GM18873 (cell line): ENCODE results near the gene C6orf136.

ENCODE experiments used
- ATAC-seq: cut with Tn5 transposase; IDR thresholded peaks from one replicate; pipeline ENCODE4 v1.9.1; 2021; ENCODE audit warnings: mild to moderate bottlenecking, moderate library complexity, moderate number of reproducible peaks; ENCODE audit not compliant: unreplicated experiment, low FRiP score

The C6orf136 gene

DNA sequence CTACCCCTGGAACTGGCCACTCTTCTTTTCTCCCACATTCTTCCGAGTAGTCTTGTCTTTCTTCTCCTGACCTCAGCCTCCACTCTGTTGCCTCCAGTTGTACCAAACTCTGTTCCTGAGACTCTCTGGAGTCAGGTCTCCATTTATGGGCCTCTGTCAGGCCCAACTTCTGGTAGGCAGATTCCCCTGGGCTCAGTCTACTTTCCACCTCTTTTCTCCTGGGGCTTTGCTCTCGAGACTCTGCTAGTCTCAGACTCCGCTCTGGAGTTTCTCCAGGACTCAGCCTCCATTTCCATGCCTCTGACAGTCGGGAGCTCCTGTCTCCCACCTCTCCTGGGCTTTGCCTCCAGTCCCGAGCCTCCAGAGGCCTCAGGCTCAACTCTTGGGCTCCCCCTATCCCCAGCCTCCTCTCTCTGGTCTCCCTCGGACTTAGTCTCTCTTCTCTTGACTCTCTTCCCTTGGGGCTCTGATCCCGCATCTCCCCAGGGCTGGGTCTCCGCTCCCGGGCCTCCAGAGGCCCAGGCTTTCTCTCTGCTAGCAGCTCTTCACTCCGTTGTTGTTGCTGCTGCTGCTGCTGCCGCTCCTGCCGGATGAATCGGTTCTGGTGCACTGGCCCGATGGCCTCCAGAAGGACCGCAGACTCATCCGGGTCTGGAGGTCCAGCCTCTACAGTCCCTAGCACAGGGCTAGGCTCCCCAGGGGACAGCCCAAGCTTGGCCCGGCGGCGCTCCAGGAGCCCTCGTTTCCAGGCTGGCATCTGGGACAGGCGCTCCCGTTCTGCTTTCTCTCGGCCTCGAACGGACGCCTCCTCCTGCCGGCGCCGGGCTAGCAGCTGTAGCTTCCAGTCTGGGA, 38.5 kb downstream of the C6orf136 start:
- ATAC-seq = no peak

GRCh38 chr6:30686009-30686907, 39.3 kb downstream of the C6orf136 start, which contains the start of gene PPP1R18:
PPP1R18 (minus strand) TSS chr6:30686645; CDS start chr6:30686018, 627 bp downstream.
- ATAC-seq = no peak

GRCh38 chr6:30686908-30687658, 40.1 kb downstream of the C6orf136 start:
- peak; percentile 36 for ATAC-seq

GRCh38 chr6:30687659-30688431, 40.9 kb downstream of the C6orf136 start:
- no peak for ATAC-seq

- ATAC-seq = no peak
These were observed 41.6 kb downstream of the C6orf136 start for GRCh38 chr6:30688569-30688968.

DNA sequence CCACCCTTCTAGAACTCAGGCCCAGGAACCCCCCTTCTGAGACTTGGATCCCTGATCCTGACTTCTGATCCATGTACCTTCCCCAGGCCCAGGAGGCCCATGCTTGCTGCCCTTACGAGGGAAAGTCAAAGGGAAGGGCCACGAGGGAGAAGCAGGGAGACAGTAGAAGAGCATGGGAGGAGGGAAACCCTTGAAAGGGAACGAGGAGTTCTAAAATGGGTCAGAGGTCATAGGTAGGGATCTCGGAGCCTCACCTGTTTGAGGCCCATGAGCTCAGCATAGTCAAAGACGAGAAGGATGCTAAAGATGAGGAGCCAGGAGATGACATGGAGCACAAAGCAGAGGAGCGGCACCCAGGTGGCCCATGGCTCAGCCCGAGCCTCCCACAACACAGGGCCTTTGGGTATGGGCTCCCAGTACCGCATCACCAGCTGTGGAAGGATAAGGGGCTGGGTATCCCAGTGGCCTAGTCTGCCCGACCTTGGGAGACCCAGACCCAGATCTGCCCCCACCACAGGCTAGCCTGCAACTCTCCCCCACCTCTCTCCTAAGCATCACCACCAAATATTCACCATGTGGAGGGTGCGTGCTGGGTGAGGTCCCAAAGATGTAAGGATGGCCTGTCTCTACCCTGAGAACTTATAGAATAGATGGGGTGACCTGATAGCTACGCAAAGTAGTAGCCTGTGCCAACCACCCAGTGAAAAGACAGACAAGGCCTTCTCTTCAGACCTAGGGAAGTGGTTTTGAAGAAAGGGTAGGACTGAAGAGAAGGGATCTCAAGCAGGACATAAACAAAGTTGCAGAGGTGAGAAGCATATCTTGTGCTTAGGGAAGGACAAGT, 42.3 kb downstream of the C6orf136 start:
- no peak for ATAC-seq

- ATAC-seq = no peak
These were observed 43.1 kb downstream of the C6orf136 start for GRCh38 chr6:30689985-30690384.

GRCh38 chr6:30690403-30691207, 43.7 kb downstream of the C6orf136 start, which contains the start of gene NRM:
NRM (minus strand) TSS chr6:30690984; CDS start chr6:30690974, 10 bp downstream.
- no peak for ATAC-seq

GRCh38 chr6:30691208-30691847, 44.4 kb downstream of the C6orf136 start:
- no peak for ATAC-seq

- no peak for ATAC-seq
These were observed 49.5 kb downstream of the C6orf136 start for GRCh38 chr6:30696432-30696831.

DNA sequence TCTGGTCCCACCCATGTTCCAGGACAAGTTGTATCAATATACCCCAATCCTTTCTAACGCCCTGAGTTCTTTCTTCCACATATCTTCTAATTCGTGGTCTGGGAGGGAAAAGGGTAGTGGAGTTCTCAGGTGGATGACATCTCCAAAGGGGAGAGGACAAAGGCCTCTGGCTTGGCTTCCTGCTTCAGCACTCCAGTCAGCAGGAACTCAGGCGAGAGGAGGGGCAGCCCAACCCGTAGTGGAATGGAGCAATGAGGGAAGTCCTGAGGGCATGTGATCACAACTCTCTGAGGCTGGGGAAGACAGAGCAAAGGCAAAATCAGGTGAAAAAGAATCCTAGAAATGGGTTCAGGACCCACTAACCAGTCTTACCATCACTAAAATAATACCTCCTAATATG, 53.4 kb downstream of the C6orf136 start:
- ATAC-seq = no peak
